ENCODE results near the gene PRDM12. TPM values are rescaled to one million over a fixed set of nuclear protein-coding genes. Genes with fewer than 3 reads are reported as not detected.

PRDM12 gene
- total and polyA plus RNA-seq, 2 donors (not counting 1 experiment from before 2014, with no cell fraction given): not detected

- H2AFZ ChIP-seq (ENCODE audit: insufficient read depth, low read depth, low read length, poor library complexity, severe bottlenecking): no peak overlapping the region
- no peaks in the 10 kb centered on the region for H3K9me3 Mint-ChIP-seq (ENCODE audit: insufficient read depth)
- H3K4me3 Mint-ChIP-seq: no peak overlapping the region
- H3K4me1 ChIP-seq (ENCODE audit: control insufficient read depth in 2 of 2, insufficient read depth in 2 of 2, low read length in 2 of 2): no peaks in the 10 kb centered on the region
- no peaks in the 10 kb centered on the region for H3K27me3 Mint-ChIP-seq
- H3K79me2 ChIP-seq (ENCODE audit: control insufficient read depth, insufficient read depth, low read length): peaks cover 28% of the 10 kb centered on the region
- CTCF ChIA-PET: interaction anchor here (1.1 to 1.3 kb wide), 2 partner anchors 23 to 25 kb away, joined by 4 to 5 read pairs; no protein-coding TSS in a partner anchor
- H3K4me1 Mint-ChIP-seq: peaks cover 10% of the 10 kb centered on the region
- peaks cover 6% of the 10 kb centered on the region for H4K20me1 ChIP-seq (ENCODE audit: control insufficient read depth, insufficient read depth, low read length, poor library complexity, severe bottlenecking)
- H3K4me3 ChIP-seq (ENCODE audit: control extremely low read depth in 1 of 5, extremely low read depth in 1 of 5, insufficient read depth in 1 of 5, low read depth in 2 of 5, low read length in 4 of 5): no peak overlapping the region
- TF ChIP-seq EZH2 (IDR thresholded peaks at IDR 0.05; ENCODE audit: borderline replicate concordance, insufficient read depth, low read depth, low read length, poor library complexity, severe bottlenecking) (no peak), CTCF (IDR thresholded peaks at IDR 0.05) (no peak)
- H3K36me3 ChIP-seq (replicated peaks in 1 of 2; ENCODE audit: control extremely low read depth in 1 of 2, control insufficient read depth in 1 of 2, extremely low read depth in 1 of 2, insufficient read depth in 2 of 2, low read length in 1 of 2): no peaks in the 10 kb centered on the region
- no peak for ATAC-seq (ENCODE audit: low read depth)
- intact Hi-C loops (cut with micrococcal nuclease): no loop called here
- WGBS (ENCODE audit: insufficient coverage): no CpG with 5 or more reads among the region's 2 CpGs
- no peaks in the 10 kb centered on the region for H3K27me3 ChIP-seq (replicated peaks in 1 of 4; ENCODE audit: control extremely low read depth in 1 of 4, control insufficient read depth in 3 of 4, insufficient read depth in 4 of 4, low read length in 3 of 4)
- no peaks in the 10 kb centered on the region for H3K9me3 ChIP-seq (ENCODE audit: control extremely low read depth in 1 of 3, control insufficient read depth in 2 of 3, insufficient read depth in 1 of 3, low read length in 2 of 3)
- no peak overlapping the region for H3K4me2 ChIP-seq (replicated peaks; ENCODE audit: low read depth, low read length, poor library complexity, severe bottlenecking)
- POLR2A ChIA-PET: no interaction called here
- no peak for DNase-seq
- H3K27ac Mint-ChIP-seq: no peak overlapping the region
- H3K27ac ChIP-seq (ENCODE audit: low read length in 2 of 2): no peak overlapping the region
- H3K9ac ChIP-seq (ENCODE audit: low read length): no peak overlapping the region
These were observed 67.7 kb downstream of the PRDM12 start for GRCh38 chr9:130732136-130732535.

Small RNA genes lying within 50 kb of the gene (small RNA-seq; reads per million reads assigned to genes)
- not detected for gene AL359092.1 (ENCODE audit: insufficient read length, low read depth, low replicate concordance)
- not detected for gene MIR6856 (ENCODE audit: insufficient read length, low read depth, low replicate concordance)

Other genes with a start within 250 kb of the PRDM12 start
- gene ASS1, start 219.6 kb upstream of the PRDM12 start, total RNA-seq: 0.44 TPM in 1 of 2 replicates, not detected in the other
- gene ASS1, start 219.6 kb upstream of the PRDM12 start, polyA plus RNA-seq: 0.30 and 0.49 TPM in 2 replicates
- 45.7 and 51.4 TPM in 2 replicates for gene FUBP3, start 85.0 kb upstream of the PRDM12 start, total RNA-seq
- gene FUBP3, start 85.0 kb upstream of the PRDM12 start, polyA plus RNA-seq: 21.0 and 79.4 TPM in 2 replicates
- 53.3 and 55.5 TPM in 2 replicates for gene EXOSC2, start 29.2 kb downstream of the PRDM12 start, total RNA-seq
- 31.5 and 34.7 TPM in 2 replicates for gene EXOSC2, start 29.2 kb downstream of the PRDM12 start, polyA plus RNA-seq
- 44.5 and 46.0 TPM in 2 replicates for gene ABL1, start 170.7 kb downstream of the PRDM12 start, total RNA-seq
- 11.3 and 11.9 TPM in 2 replicates for gene ABL1, start 170.7 kb downstream of the PRDM12 start, polyA plus RNA-seq
- not detected in 2 replicates for gene QRFP, start 232.2 kb downstream of the PRDM12 start, total RNA-seq
- 0.07 TPM in 1 of 2 replicates, not detected in the other for gene QRFP, start 232.2 kb downstream of the PRDM12 start, polyA plus RNA-seq